Measurements from ENCODE around the gene RBSN. TPM values are rescaled to one million over a fixed set of nuclear protein-coding genes. Genes with fewer than 3 reads are reported as not detected.

The RBSN gene
- total and polyA plus RNA-seq, 4 experiments from 2014 or later, result 11.4 to 34.7 (median 27.3) TPM

DNA sequence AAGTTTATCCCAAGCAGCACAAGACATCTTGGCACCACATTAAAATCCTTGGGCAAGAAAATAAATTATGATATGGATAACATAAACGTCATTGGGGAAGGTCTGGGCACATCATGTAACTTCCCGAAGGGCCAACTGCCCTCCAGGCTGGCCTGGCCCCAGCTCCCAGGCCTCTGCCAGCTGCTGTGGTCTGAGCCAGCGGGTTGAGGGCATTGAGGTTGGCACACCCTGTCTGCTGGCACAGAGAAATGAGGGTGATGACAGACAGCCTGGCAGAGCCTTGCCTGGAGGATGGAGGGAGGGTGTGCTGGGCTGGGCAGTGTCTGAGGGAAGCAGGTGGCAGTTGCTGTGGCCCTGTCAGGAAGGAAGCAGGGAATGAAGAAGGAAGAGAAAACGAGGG is 3.3 kb upstream of the RBSN start:
- Mint-ChIP-seq H3K27ac (peak overlapping the region in 1 of 7 donors; percentile 38), H3K27me3 (peaks cover 2 to 3% of the 10 kb centered on the region in 2 donors), H3K4me1 (peaks cover 17 to 26% (median 21%) of the 10 kb centered on the region in 4 donors), H3K36me3 (peaks cover 0 to 14% of the 10 kb centered on the region in 2 donors), H3K4me3 (peak overlapping the region in 2 of 8 donors; percentile 8 to 11), H3K9me3 (peaks cover 0 to 5% (median 0%) of the 10 kb centered on the region in 8 donors)
- intact Hi-C loops (cut with micrococcal nuclease), result no loop called here
- Histone ChIP-seq H3K4me1 (ENCODE audit: insufficient read depth, low read length) (peaks cover 17% of the 10 kb centered on the region), H3K27me3 (ENCODE audit: insufficient read depth, low read length) (no peaks in the 10 kb centered on the region), H3K27ac (ENCODE audit: low read depth, low read length) (no peak overlapping the region), H3K4me3 (ENCODE audit: low read length in 2 of 2) (no peak overlapping the region), H3K36me3 (ENCODE audit: insufficient read depth, low read length) (no peaks in the 10 kb centered on the region), H3K9me3 (ENCODE audit: control insufficient read depth in 1 of 2, low read length in 2 of 2) (no peaks in the 10 kb centered on the region)
- ChIA-PET CTCF (ENCODE audit: partially characterized antibody) (interaction anchor here (0.7 to 1.1 kb wide), 2 partner anchors 17 kb away, joined by 4 read pairs; no protein-coding TSS in a partner anchor), POLR2A (ENCODE audit: partially characterized antibody) (no interaction called here)
- no peak for DNase-seq

DNA sequence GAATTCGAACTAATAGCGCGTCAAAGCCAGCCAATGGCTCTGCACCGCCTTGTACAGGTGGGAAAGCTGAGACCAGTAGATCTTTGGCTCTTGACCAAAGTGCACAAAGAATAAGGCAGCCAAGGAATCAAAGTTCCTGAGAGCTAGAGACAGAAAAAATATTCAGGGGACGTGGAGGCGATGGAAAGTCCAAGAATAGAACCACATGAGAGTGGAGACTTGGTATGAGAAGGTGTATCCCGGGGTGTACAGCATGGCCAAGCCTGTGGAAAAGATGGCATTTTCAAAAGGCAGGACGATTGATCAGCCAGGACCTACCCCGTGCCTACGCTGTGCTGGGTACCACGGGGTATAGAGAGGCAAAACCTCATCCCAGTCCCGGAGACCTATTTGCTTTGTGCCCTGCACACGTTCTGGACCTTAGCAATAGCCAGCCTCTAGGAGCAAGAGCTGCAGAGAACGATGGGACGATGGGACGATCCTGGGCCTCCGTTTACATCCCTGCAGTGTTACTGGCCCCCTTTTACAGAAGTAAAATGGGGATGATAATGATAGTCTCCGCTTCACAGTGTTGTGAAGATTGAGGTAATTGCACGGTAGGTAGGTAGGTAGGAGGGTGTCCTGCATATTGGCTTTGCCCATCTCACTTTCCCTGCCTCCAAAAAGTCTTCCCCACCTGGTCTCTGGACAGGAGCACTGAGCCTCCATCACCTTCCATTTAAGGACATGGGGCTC is 583 bp upstream of the RBSN start:
- ChIA-PET CTCF (ENCODE audit: partially characterized antibody) (interaction anchor here (0.9 to 3.9 kb wide), 8 partner anchors 8 to 448 kb away, joined by 3 to 15 read pairs (median 4); partner anchors contain the start of genes CCDC174 and NR2C2), POLR2A (ENCODE audit: partially characterized antibody) (interaction anchor here (0.6 to 2.8 kb wide), 16 partner anchors 9 to 1980 kb away, joined by 3 to 37 read pairs (median 6); partner anchors contain the start of genes BTD, CAPN7, CCDC174 and CHCHD4)
- no peaks in the 10 kb centered on the region for H3K9me3 ChIP-seq (ENCODE audit: control insufficient read depth in 1 of 2, low read length in 2 of 2)
- Mint-ChIP-seq H3K36me3 (peaks cover 13 to 36% of the 10 kb centered on the region in 2 donors), H3K4me1 (peaks cover 19 to 35% (median 27%) of the 10 kb centered on the region in 4 donors), H3K4me3 (peak overlapping the region; percentile 88 to 99 (median 96)), H3K27me3 (peaks cover 1 to 2% of the 10 kb centered on the region in 2 donors), H3K27ac (peak overlapping the region; percentile 89 to 99 (median 99)), H3K9me3 (peaks cover 0 to 5% (median 0%) of the 10 kb centered on the region in 8 donors)
- H3K27me3 ChIP-seq (ENCODE audit: insufficient read depth, low read length), result no peaks in the 10 kb centered on the region
- peaks cover 22% of the 10 kb centered on the region for H3K4me1 ChIP-seq (ENCODE audit: insufficient read depth, low read length)
- intact Hi-C loops (cut with micrococcal nuclease), result loop anchor here (1.0 to 2.0 kb wide), 7 partner anchors 34 to 1165 kb away; partner anchors contain the start of genes BTD, CAPN7, CCDC174 and DPH3
- H3K4me3 ChIP-seq (ENCODE audit: low read length in 2 of 2), result peak overlapping the region; percentile 54 to 73
- no peak for DNase-seq
- peaks cover 15% of the 10 kb centered on the region for H3K36me3 ChIP-seq (ENCODE audit: insufficient read depth, low read length)
- peak overlapping the region; percentile 95 for H3K27ac ChIP-seq (ENCODE audit: low read depth, low read length)

DNA sequence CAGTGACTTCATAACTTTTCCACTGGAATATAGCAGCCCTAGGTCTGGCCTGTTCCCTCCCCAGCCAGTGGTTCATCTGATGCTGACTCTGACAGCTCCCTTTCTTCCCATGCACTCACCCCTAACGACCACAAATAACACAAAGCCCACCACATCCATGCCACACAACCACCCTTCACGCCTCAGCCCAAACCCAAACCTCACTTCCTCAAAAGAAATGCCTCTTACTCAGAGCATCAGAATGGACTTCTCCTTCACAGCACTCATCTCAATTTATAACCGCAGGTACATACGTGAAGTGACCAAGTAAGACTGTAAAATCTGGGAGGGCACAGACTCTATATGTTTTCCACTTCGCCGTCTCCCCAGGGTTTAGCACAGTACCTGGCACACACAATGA is 1.1 kb downstream of the RBSN start:
- Mint-ChIP-seq H3K9me3 (peaks cover 0 to 5% (median 0%) of the 10 kb centered on the region in 8 donors), H3K4me3 (peak overlapping the region; percentile 88 to 99 (median 96)), H3K36me3 (peaks cover 20 to 44% of the 10 kb centered on the region in 2 donors), H3K27me3 (peaks cover 1 to 2% of the 10 kb centered on the region in 2 donors), H3K27ac (peak overlapping the region; percentile 89 to 99 (median 99)), H3K4me1 (peaks cover 19 to 35% (median 27%) of the 10 kb centered on the region in 4 donors)
- ChIA-PET CTCF (ENCODE audit: partially characterized antibody) (interaction anchor here (0.7 to 3.9 kb wide), 5 partner anchors 11 to 151 kb away, joined by 3 to 15 read pairs (median 4); partner anchors contain the start of gene NR2C2), POLR2A (ENCODE audit: partially characterized antibody) (interaction anchor here (0.8 to 2.8 kb wide), 9 partner anchors 9 to 919 kb away, joined by 4 to 37 read pairs (median 10); partner anchors contain the start of genes CAPN7, CCDC174, LSM3 and MRPS25)
- Histone ChIP-seq H3K9me3 (ENCODE audit: control insufficient read depth in 1 of 2, low read length in 2 of 2) (no peaks in the 10 kb centered on the region), H3K4me3 (ENCODE audit: low read length in 2 of 2) (peak overlapping the region; percentile 61 to 73), H3K27me3 (ENCODE audit: insufficient read depth, low read length) (no peaks in the 10 kb centered on the region), H3K36me3 (ENCODE audit: insufficient read depth, low read length) (peaks cover 23% of the 10 kb centered on the region), H3K27ac (ENCODE audit: low read depth, low read length) (peak overlapping the region; percentile 95), H3K4me1 (ENCODE audit: insufficient read depth, low read length) (peaks cover 22% of the 10 kb centered on the region)
- intact Hi-C loops (cut with micrococcal nuclease), result loop anchor here (2.0 kb wide), 3 partner anchors 503 to 1167 kb away; partner anchors contain the start of genes BTD, DPH3, HACL1 and OXNAD1
- DNase-seq, result peak in 4 of 5 donors; percentile 11 to 56 (median 18)

DNA sequence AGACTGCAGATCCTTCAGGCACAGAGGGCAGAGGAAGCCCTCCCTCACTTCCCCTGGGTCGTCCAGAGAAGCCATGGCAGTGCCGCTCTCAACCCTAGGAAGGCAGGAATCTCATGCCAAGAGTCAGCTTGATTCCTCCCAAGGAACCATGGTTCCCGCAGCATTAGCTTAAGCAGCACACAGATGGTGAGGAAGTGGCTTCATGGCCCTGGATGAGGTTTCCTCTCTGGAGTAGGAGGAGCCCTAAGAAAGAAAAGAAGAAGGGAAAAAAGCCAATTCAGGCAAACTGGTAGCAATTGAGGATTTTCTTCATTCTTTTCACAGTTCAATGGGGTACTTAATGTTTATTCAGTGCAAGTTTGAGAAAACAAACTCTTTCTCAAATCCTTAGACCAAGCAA is 2.9 kb downstream of the RBSN start:
- CTCF ChIA-PET (ENCODE audit: partially characterized antibody), result interaction anchor here (1.0 kb wide), 1 partner anchor 13 kb away, joined by 3 read pairs; no protein-coding TSS in a partner anchor
- Histone ChIP-seq H3K27ac (ENCODE audit: low read depth, low read length) (no peak overlapping the region), H3K27me3 (ENCODE audit: insufficient read depth, low read length) (no peaks in the 10 kb centered on the region), H3K4me3 (ENCODE audit: low read length in 2 of 2) (no peak overlapping the region), H3K4me1 (ENCODE audit: insufficient read depth, low read length) (peaks cover 22% of the 10 kb centered on the region), H3K36me3 (ENCODE audit: insufficient read depth, low read length) (peaks cover 28% of the 10 kb centered on the region), H3K9me3 (ENCODE audit: control insufficient read depth in 1 of 2, low read length in 2 of 2) (no peaks in the 10 kb centered on the region)
- POLR2A ChIA-PET (ENCODE audit: partially characterized antibody), result no interaction called here
- H3K9me3 Mint-ChIP-seq, result peaks cover 0 to 5% (median 0%) of the 10 kb centered on the region in 8 donors
- H3K27ac Mint-ChIP-seq, result peak overlapping the region in 2 of 7 donors; percentile 42 to 61
- DNase-seq, result no peak
- H3K4me3 Mint-ChIP-seq, result peak overlapping the region in 2 of 8 donors; percentile 4 to 44
- H3K36me3 Mint-ChIP-seq, result peaks cover 29 to 55% of the 10 kb centered on the region in 2 donors
- H3K4me1 Mint-ChIP-seq, result peaks cover 22 to 39% (median 32%) of the 10 kb centered on the region in 4 donors
- peaks cover 0 to 2% of the 10 kb centered on the region in 2 donors for H3K27me3 Mint-ChIP-seq
- intact Hi-C loops (cut with micrococcal nuclease), result no loop called here

DNA sequence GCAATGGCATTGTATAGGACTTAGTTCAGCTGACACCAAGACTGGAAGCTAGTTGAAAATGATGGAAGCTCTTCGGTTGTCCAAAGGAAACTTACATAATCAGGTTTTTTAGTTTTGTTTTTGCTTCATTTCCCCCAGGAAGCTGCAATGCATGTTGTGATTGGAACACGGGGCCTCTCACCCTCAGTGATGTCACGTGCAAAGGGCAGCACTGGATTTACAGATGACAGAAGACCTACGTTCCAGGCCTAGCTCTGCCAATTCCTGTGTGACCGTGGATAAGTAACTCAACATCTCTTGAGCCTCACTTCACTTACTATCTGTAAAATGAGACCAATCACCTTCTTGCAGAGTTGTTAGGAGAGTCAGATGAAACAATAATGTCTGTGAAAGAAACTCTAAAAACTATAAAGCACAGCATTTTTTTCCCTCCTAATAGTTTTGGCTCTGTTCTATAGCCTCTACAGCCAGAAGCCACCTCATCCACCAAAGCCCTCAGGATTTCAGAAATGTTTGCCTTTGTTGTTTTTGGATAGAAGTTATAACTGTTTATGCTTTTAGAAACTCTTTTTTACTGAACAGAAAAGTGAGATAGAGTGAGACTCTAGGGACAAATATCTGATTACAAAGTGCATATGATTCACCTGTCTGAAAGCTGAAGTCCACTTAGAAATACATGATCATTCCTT is 4.6 kb downstream of the RBSN start:
- ChIA-PET POLR2A (ENCODE audit: partially characterized antibody) (interaction anchor here (0.6 kb wide), 1 partner anchor 129 kb away, joined by 4 read pairs; no protein-coding TSS in a partner anchor), CTCF (ENCODE audit: partially characterized antibody) (interaction anchor here (0.6 to 1.5 kb wide), 3 partner anchors 15 to 1140 kb away, joined by 3 to 8 read pairs (median 3); no protein-coding TSS in a partner anchor)
- H3K4me1 ChIP-seq (ENCODE audit: insufficient read depth, low read length), result peaks cover 13% of the 10 kb centered on the region
- Mint-ChIP-seq H3K36me3 (peaks cover 38 to 67% of the 10 kb centered on the region in 2 donors), H3K27me3 (peaks cover 0 to 2% of the 10 kb centered on the region in 2 donors), H3K4me3 (no peak overlapping the region), H3K4me1 (peaks cover 21 to 34% (median 27%) of the 10 kb centered on the region in 4 donors), H3K27ac (peak overlapping the region in 1 of 7 donors; percentile 61), H3K9me3 (peaks cover 0 to 6% (median 0%) of the 10 kb centered on the region in 8 donors)
- no peak for DNase-seq
- H3K27ac ChIP-seq (ENCODE audit: low read depth, low read length), result no peak overlapping the region
- intact Hi-C loops (cut with micrococcal nuclease), result loop anchor here (5.0 kb wide), 1 partner anchor 167 kb away; no protein-coding TSS in a partner anchor
- H3K36me3 ChIP-seq (ENCODE audit: insufficient read depth, low read length), result peaks cover 37% of the 10 kb centered on the region
- H3K27me3 ChIP-seq (ENCODE audit: insufficient read depth, low read length), result no peaks in the 10 kb centered on the region
- no peak overlapping the region for H3K4me3 ChIP-seq (ENCODE audit: low read length in 2 of 2)
- no peaks in the 10 kb centered on the region for H3K9me3 ChIP-seq (ENCODE audit: control insufficient read depth in 1 of 2, low read length in 2 of 2)

DNA sequence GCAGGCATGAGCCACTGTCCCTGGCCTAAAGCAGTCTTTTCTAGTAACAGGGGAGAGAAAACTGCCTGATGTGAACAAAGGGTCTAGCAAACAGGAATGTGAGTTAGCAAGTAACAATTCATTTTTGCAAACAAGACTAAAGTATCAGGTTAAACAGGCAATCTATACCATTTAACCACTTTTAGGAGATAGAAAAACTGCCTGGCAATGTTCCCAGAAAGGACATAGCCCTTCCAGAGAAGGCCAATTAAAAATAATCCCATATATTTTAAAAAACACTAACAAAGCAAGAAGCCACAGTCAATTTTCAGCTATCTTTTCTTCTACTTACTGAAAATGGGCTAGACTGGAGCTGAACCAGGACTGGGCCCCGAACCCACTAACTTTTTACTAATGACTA is 6.3 kb downstream of the RBSN start:
- Mint-ChIP-seq H3K4me1 (peaks cover 8 to 21% (median 13%) of the 10 kb centered on the region in 4 donors), H3K27ac (no peak overlapping the region), H3K27me3 (no peaks in the 10 kb centered on the region), H3K9me3 (peaks cover 0 to 1% (median 0%) of the 10 kb centered on the region in 8 donors), H3K36me3 (peaks cover 38 to 58% of the 10 kb centered on the region in 2 donors), H3K4me3 (no peak overlapping the region)
- Histone ChIP-seq H3K4me3 (ENCODE audit: low read length in 2 of 2) (no peak overlapping the region), H3K27me3 (ENCODE audit: insufficient read depth, low read length) (no peaks in the 10 kb centered on the region), H3K27ac (ENCODE audit: low read depth, low read length) (no peak overlapping the region), H3K36me3 (ENCODE audit: insufficient read depth, low read length) (peaks cover 44% of the 10 kb centered on the region), H3K4me1 (ENCODE audit: insufficient read depth, low read length) (peaks cover 8% of the 10 kb centered on the region), H3K9me3 (ENCODE audit: control insufficient read depth in 1 of 2, low read length in 2 of 2) (no peaks in the 10 kb centered on the region)
- ChIA-PET CTCF (ENCODE audit: partially characterized antibody) (interaction anchor here (0.7 kb wide), 1 partner anchor 25 kb away, joined by 3 read pairs; no protein-coding TSS in a partner anchor), POLR2A (ENCODE audit: partially characterized antibody) (no interaction called here)
- DNase-seq, result no peak
- intact Hi-C loops (cut with micrococcal nuclease), result loop anchor here (5.0 kb wide), 1 partner anchor 165 kb away; no protein-coding TSS in a partner anchor
